Measurements from ENCODE around the gene YEATS2.

Gene YEATS2

DNA sequence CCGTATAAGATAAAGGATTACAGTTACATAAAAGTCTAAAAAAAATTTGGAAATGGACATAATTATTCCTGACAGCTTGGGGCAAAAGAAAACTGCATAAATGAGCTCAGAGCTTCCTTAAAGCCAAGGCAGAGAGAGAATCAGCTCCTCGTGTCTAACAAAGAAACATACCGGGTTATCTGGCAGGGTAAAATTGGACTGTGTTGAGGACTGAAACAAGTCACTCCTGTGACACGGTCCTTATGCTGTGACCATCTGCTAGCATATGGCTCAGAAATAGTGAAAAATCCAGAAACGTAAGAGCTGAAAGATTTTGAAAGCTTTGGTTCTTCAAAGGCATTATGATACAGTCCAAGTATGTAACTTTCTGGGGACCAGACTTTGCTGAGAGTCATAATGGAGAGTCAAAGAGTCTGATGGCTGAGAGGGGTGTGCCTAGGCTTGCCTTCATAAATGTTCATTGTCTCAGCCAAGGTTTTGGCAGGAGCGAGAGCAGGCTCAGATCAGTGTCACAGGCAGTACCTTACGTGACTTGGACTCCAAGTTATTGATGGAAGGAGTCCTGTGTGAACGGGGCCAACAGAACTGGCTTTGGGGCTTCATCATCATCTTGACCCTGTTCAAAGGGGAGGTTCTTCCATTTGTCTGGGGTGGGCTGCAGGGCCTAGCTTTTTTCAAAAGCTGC is 115.3 kb downstream of the YEATS2 start:
- DNase-seq (ENCODE audit: low spot score) = peak; percentile 87

DNA sequence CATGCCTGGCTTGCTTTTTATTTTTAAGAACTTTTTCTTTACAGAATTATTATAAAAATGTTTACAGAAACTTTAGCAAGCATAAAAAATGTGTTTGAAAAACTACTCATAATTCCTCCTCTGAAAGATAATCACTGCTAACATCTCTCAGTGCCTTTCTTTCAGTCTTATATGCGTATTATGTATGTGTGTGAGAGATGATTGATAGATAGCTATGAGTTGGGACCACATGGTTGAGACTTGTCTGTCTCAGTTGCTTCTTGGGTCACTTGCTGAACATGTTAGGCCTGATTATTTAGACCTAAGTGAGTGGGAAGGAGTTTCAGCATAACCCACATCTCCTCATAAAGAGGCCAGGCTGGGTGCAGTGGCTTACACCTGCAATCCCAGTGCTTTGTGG is 116.6 kb downstream of the YEATS2 start:
- DNase-seq (ENCODE audit: low spot score) = no peak

DNA sequence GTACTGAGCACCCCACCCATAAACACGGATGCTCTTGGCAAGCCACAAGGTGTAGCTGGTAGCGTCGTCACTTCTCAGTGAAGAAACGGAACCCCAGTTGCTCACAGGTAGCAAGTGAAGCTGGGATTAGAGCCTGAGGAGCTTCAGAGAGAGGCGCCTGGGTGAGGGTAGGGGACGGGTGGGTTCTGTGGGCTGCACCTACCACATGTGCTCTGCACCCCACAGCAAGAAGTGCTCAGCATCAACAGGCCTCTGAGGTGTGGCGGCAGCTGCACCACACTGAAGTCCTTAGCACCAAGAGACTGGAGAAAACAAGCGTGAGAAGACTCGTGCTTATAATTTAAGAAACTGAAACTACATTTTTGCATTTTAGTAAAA is 118.0 kb downstream of the YEATS2 start:
- no peak for DNase-seq (ENCODE audit: low spot score)

DNA sequence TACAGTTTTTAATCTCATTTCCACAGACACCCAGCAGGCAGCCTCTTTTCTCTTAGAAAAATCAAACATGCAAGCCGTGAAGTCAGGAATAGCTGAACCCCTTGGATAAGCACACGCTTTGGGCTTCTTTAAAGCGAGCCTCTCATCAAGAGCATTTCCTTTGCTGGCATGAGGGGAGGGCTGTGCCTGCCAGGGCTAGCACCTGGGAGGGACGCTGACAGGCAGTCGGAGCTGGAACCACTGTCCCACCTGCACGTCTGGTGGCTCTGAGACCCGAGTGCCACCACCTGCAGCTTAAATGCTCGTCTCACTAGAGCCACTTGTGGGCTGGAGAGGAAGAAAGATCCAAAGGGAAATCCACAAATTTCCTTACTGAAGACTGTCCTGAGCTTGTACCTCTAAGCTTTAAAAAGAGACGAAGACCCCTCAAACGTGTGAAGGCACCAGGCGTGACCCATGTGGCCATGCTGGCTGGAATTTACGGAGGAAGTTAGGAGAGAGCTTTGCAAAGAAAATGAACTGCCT is 118.4 kb downstream of the YEATS2 start:
- DNase-seq (ENCODE audit: low spot score) = no peak

DNA sequence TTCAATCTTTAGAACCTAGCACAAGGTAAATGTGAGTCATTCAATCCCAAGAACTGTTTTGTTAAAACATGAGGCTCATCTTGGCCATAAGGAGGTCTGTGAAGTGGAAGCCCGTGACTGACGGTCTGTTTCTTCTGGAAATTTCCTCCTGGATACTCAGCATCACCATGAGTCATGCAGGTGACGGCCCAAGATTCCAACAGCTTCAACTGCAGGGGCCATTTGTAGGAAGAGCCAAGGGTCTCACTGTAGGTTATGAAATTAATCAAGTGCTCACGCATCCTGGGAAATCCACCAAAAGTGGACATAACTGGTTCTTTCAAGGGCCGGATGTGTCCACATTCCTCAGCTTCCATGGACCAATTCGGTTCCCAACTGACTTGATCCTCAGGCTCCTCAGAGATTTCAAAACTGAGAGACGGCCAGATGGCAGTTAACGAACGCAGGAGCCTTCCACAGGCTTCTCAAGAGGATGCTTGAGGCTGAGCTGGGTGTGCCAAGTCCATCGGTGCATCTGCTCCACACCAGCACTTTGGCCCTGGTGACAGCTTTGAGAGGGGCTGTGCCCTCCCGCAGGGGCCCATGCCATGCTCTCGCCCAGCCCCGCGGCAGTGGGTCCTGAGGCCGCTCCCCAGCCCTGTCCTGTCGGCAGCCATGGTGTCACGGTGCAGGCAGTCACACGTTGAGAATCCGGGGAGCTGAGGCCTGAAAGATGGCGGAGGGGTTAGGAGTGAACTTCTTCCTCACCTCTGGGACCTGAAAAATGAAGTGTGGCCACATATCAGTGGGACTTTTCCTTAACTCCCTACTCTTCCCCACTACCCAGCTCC is 119.3 kb downstream of the YEATS2 start:
- DNase-seq (ENCODE audit: low spot score) = no peak

DNA sequence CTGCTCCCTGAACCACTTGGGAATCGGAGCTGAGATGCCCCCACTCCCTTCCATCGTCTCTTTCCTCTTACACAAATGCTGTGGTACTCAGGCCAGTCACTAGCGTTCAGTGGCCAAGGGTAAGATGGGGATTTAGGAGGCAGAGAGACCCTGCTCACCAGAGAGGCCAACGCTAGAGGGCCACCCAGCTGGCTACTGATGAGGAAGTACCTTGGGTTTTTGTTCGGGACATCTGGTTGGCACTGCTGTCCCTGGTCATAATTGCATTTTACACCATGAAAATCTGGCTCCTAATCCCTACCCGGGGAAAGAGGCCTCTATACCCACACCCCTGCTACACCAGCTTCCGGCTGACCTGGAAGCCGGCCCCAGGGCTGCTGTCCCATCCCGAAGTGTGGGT is 120.0 kb downstream of the YEATS2 start:
- DNase-seq (ENCODE audit: low spot score) = no peak

DNA sequence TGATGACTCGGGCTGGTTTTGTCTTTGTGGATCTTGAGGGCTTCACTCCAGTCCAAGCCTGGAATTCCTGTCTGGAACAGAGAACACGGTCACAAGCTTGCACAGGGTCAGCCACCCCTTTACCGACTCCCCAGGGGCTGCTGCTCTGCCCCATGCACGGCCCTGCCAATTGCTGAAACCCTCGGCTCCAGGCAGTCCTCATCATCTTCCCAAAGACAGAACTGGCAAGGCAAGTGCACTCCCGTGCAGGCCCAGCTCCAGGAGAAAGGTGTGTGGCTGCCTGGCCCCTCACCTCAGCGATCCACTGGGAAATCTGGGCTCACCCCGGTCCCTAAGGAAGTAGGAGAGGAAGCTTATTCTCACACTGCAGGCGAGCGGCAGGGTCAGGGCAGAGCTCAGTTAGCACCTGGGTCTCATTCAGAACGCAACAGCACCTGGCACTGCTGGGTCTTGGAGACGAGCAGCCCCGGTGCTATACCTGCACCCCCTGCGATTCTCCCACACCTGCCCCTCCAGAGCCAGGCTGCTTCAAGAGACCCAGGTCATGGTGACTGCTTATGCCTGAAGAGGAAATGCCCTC is 120.5 kb downstream of the YEATS2 start:
- DNase-seq (ENCODE audit: low spot score) = no peak

DNA sequence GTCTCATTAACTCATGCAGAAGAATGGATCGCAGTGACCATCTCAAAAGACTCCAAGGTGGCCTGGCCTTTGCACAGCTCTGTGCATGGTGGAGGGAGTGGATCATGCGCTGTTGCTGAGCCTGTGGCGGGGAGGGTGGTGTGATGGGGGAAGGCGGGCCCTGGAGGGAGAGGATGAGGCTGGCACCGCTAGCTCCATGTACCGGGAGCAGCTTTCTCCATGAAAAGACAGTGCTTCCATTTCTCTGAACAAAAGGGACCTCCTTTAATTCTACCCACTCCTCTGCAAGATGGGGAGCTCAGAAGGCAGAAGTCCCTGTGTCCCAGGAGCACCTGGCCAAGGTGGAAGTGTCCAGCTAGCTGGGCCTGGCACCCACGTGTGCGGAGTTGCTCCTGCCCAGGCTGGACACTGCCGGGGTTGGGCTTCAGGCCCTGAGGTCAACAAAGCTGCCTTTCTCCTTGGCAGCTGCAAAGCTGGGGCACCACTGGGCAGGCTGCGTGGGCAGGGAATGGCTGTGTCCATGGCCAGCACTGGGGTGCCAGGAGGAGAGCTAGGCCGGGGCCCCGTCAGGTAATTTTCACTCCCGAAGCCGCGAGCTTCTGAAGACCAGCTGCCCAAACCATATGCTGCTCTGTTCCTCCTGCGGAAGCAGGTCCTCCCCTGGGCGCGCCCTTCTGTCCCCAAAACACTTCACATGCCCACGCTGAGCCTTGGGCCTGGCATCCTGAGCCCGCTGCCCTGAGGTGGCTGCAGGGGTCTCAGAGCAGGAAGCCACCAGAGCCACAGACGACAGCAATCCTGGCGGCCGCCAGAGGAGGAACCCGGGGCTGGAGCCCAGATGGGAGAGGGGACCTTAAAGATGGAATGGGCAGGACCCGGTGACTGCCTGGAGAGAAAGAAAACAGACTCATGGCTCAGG is 121.4 kb downstream of the YEATS2 start:
- peak; percentile 97 for DNase-seq (ENCODE audit: low spot score)

DNA sequence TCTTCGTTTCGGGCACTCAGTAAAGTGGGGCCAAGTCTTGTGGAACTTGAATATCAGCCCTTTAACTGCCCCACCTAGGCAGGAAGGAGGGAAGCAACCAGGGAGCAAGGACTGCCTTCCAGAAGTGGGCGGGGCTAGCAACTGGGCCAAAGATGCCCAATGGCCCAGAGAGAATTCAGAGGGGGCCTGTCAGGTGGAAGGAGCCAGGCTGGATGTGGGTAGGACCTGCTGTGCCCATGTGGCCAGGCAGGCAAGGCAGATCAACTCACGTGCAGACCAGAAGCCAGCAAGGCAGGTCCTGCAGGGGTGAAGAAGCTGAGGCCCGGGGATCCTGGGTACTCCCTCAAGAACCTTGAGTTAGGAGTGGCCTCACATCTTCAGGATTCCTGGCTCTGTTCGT is 122.2 kb downstream of the YEATS2 start:
- DNase-seq (ENCODE audit: low spot score) = no peak

DNA sequence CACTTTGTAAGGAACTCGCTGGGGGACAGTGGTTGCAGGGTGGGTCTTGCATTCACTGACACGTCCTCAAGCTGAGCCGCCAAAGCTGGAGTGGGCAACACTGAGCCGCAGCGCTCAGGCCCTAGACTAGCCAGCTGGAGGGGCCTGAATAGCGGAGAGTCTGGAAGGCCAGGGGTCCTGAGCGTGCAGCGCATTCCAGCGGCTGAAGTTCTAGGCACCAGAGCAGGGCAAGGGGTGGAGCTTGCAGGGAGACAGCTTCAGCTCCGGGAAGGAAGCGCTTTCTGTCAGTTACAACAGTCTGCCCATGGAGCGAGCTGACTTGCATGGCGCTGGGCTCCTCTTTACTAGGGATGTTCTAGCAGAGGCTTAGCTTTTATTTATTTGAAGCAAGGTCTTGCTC is 125.0 kb downstream of the YEATS2 start:
- DNase-seq (ENCODE audit: low spot score) = peak; percentile 85

DNA sequence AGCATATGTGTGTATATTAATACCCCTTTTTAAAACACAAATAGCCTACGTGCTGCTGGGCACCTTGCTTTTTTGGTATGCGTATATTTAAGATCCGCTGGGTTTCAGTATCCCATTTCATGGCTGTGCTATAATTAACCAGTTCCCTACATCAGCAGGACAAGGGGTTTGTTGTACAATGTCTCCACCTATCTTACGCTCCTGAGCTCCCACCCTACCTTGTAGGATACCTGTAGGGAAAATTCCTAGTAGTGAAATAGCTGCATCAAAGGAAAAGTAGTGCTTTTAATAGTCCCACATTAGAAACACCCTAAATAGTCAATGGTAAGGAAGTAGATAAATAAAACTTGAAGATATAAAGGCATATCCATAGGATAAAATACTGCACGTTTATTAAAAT is 126.4 kb downstream of the YEATS2 start:
- no peak for DNase-seq (ENCODE audit: low spot score)

DNA sequence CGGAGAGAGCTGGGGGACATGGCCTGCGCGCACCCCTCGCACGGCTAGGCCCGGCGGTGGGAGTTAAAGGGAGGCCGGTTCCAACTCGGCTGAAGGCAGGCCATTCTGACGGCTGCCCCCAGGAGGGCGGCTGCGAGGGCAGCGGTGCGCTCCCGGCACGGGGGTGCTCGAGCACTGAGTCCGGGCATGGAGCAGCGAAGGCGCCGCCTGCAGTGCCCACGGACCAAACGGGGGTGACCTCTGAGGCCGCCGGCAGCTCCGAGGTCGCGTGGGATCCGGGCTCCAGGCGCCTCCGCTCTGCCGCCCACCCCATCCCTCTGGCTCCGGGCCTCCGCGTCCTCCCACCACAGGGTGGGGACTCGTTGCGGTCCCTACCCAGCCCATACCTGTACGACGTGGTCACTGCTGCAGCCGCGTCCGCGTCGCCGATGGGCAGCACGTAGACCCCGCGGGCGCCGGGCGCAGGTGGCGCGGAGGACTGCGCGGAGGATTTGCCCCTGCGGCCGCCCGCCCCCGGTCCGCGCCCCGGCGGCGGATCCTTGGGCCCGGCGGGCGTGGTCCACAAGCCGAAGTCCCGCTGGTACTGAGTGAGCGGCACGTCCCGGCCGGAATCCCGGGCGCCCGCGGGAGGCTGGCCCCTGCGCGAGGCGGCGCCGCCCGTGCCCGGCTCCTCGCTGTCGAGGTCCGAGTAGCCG is 127.3 kb downstream of the YEATS2 start:
- DNase-seq (ENCODE audit: low spot score) = no peak

DNA sequence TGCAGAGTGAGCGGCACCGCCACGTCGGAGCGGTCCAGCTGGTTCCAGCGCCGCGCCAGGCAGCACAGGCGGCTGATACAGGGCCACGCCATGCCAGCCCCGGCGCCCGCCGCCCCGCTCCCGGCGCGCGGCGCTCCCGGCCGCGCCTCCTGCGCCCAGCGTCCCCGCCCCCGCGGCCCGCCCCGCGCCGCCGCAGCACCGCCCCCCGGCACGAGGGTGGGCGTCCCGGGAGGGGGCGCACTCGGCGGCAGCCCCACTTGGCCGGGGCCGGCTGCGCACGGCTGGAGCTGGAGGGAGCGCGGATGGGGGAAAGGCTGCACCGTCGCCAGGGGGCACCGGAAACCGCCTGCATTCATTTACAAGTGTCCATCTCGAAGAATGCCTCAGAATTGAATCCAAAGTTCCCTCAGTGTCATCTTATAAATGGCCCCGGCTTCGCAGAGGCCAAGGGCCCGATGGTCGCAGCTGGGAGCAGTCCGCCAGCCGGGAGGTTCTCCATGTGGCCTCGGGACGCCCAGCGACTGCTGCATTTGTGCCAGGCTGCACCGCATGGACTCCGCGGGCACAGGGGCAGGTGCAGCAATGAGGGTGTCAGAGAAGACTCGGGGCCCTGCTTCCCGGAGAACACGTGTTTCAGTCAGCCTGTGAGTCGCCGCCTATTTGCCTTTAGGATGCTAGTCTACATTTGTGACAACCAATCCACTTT is 128.0 kb downstream of the YEATS2 start, which contains the start of gene MAP6D1:
TSS of gene MAP6D1 (minus strand) at position 122 of the 706 bp plus-strand sequence. CDS start at position 92, 30 bp downstream.
- peak; percentile 87 for DNase-seq (ENCODE audit: low spot score)

DNA sequence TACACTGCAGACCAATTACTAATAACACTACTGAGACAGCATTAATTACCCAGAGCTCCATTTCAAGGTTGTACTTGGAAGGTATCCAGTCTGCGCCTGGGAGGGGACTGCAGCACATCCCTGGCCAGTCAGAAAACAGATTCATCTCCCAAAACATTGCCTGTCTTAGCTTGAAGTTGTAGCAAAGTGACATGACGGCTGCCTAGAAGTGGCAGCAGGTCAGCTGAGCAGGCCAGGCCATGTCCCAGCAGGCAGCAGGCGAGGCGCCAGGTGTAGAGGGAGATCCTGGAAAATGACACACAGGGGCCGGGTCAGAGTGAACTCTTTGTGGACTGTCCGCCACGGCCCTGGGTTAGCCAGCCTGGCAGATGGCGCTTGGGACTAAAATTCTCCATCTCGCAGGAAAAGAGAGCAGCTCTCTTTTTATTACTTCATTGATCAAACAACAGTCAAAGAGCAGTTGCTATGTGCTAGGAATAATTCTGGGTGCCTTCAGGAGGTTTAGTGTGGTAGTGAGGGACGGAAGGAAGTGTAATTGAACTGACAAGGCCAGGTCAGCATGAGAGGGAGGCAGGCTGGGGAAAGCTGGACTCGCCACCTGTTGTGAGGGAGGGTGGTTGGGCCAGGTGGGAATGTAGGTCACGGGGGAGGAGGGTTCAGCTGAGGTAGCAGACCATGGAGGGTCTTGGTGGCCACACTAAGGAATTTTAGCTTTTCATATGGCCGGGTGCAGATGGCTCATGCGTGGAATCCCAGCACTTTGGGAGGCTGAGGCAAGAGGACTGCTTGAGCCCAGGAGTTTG is 129.1 kb downstream of the YEATS2 start:
- DNase-seq (ENCODE audit: low spot score) = no peak

DNA sequence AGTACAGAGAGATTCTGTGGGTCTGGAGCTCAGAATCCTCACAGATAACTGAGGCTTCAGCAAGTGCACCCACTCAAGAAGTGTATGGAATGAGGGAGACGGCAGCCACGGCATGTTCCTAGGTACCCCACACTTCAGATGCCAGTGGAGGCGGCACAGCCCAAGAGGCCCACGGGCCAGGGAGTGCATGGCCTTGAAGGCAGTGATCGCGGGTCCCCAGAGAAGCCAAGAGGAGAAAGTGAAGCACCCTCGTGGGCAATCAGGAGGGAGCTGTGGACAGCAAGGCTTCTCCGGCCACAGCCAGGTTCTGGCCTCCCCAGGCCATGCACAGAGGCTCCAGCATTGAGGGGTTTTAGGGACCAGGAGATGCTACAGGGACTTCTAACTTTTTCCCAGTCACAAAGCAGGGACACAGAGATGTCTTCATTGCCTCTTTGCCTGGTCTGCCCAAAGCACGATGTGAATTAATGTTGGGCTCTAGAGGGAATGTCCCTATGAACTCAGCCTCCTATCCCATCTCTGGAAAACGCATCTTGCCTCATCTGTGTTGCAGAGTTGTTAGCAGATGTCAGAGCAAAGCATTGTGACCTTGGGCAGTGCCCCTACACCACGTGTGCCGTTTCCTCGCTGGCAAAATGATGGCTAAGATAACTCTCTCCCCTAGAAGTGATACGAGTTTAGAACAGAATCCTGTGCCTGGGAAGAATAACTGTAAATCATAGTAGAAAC is 130.4 kb downstream of the YEATS2 start:
- DNase-seq (ENCODE audit: low spot score) = no peak

DNA sequence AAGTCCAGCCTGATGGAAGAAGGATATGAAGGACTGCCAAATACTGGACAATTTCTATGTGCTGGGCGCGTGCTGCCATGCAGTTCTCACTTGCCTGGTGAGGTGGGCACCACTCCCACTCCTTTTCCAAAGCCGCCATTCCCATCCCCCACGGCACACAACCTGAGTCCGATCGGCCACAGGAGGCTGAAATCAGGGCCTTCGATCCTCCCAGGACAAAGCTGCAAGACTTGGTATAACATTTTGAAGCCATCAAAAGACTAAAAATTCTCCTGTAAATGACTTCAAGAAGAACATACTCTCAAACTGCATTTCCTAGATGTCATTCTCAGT is 130.9 kb downstream of the YEATS2 start:
- no peak for DNase-seq (ENCODE audit: low spot score)

DNA sequence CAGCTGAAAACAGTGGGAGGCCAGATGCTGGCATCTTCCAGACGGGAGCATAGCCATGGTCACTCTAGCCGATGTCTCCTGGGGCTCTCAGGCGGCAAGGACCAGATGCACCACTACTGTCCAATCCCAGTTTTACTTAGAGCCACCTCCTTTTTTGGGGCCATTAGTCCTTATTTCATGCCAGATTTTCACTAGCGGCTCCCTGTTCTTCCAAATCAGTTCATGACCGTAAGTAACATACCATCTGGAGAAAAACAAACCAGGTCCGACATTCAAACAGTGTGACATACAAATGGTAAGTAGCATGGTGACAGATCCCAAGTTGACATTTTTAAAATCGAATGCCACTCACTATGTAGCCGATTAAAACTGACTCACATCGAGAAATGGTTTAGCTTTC is 131.9 kb downstream of the YEATS2 start:
- DNase-seq (ENCODE audit: low spot score) = no peak

DNA sequence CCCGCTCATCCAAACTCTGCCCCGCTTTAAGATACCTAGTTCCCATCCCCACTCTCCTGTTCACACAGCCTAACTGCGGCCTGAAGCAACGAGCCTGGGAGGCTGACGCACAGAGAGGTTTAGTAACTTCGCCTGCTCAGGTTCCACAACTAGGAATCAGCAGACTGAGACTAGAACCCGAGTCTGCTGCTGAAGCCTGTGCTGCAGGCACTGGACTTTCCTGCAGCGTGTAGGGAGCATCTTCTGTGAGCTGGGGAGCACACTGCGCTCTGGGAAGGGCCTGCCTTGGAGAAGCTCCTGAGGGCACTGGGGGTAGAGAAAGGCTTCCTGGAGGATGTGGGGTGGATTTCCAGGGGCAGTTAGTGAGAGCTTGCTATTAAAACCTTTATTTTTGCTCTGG is 132.6 kb downstream of the YEATS2 start:
- no peak for DNase-seq (ENCODE audit: low spot score)

DNA sequence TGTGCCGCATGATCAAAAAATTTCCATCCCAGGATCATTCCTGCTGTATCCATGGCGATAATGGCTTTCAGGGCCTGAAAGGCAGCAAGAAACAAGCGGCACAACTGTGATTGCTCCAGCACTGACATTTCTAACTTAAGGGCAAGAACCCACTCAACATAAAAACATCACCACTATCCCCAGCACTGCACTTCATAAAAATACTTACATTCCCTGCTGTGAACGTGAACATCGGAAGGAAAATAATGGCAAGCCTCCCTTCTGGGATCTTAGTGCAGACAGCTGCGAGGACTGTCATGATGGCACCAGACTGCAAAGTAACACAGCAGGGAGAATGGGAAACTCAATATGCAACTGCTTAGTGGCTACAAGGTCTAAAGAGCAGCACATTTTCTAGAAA is 135.9 kb downstream of the YEATS2 start:
- no peak for DNase-seq (ENCODE audit: low spot score)
